ENCODE results near the gene SART1.

Gene SART1

GRCh38 chr11:65961267-65962140 lies at the start of gene SART1:
Gene SART1, plus strand, starts transcription at chr11:65961734. Its CDS starts 47 bp downstream, at chr11:65961781.
- DNase-seq = peak; percentile 95 to 96

GRCh38 chr11:65912845-65913244 lies 48.7 kb upstream of the SART1 start:
- no peak for DNase-seq

- DNase-seq = no peak
These were observed 46.3 kb upstream of the SART1 start for GRCh38 chr11:65915101-65915820.

GRCh38 chr11:65915821-65916251 lies 45.7 kb upstream of the SART1 start:
- no peak for DNase-seq

GRCh38 chr11:65916391-65916790 lies 45.1 kb upstream of the SART1 start:
- no peak for DNase-seq

GRCh38 chr11:65917077-65917433 lies 44.5 kb upstream of the SART1 start:
- no peak for DNase-seq

- DNase-seq = no peak
These were observed 43.9 kb upstream of the SART1 start for GRCh38 chr11:65917434-65918210.

GRCh38 chr11:65918211-65919140 lies 43.1 kb upstream of the SART1 start, which contains the start of gene C11orf68:
Gene C11orf68, minus strand, starts transcription at chr11:65919062. Its CDS starts 31 bp downstream, at chr11:65919031.
- DNase-seq = no peak

- peak; percentile 99 to 100 for DNase-seq
These were observed 42.4 kb upstream of the SART1 start, which contains the start of gene DRAP1 for GRCh38 chr11:65919141-65919572. Gene DRAP1, plus strand, starts transcription at chr11:65919426. Its CDS starts 76 bp downstream, at chr11:65919502.

- DNase-seq = peak in 1 of 2 donors; percentile 36
These were observed 41.8 kb upstream of the SART1 start for GRCh38 chr11:65919573-65920371.

- DNase-seq = no peak
These were observed 41.1 kb upstream of the SART1 start for GRCh38 chr11:65920372-65920802.

- DNase-seq = no peak
These were observed 40.4 kb upstream of the SART1 start for GRCh38 chr11:65921033-65921555.

GRCh38 chr11:65921876-65922275 lies 39.7 kb upstream of the SART1 start:
- no peak for DNase-seq

GRCh38 chr11:65922565-65922964 lies 39.0 kb upstream of the SART1 start:
- no peak for DNase-seq

- no peak for DNase-seq
These were observed 36.1 kb upstream of the SART1 start for GRCh38 chr11:65925397-65925796.

- peak in 1 of 2 donors; percentile 20 for DNase-seq
These were observed 33.6 kb upstream of the SART1 start for GRCh38 chr11:65927904-65928397.

GRCh38 chr11:65928667-65929066 lies 32.9 kb upstream of the SART1 start:
- no peak for DNase-seq

- no peak for DNase-seq
These were observed 29.6 kb upstream of the SART1 start for GRCh38 chr11:65931773-65932557.

- DNase-seq = no peak
These were observed 29.0 kb upstream of the SART1 start for GRCh38 chr11:65932558-65932919.

- DNase-seq = no peak
These were observed 27.5 kb upstream of the SART1 start for GRCh38 chr11:65934014-65934413.

Measured in hippocampal formation (tissue), 2 donors.